ENCODE measurements around the gene COA4.
A peak's percentile ranks its signal among the peaks of the same experiment; 100 is the strongest.
"Not testable (repeated sequence)": the region's sequence is repeated elsewhere in the genome, so short reads cannot be mapped to it uniquely, and the experiment has no call there.

Gene COA4

GRCh38 chr11:73876424-73877310 is at the start of gene COA4, which contains the start of gene PAAF1:
TSS of gene COA4 (minus strand) at chr11:73876846. CDS start at chr11:73873378, 3,468 bp downstream.
TSS of gene PAAF1 (plus strand) at chr11:73876999. CDS start at chr11:73877022, 23 bp downstream.
- peak; percentile 95 for DNase-seq

DNA sequence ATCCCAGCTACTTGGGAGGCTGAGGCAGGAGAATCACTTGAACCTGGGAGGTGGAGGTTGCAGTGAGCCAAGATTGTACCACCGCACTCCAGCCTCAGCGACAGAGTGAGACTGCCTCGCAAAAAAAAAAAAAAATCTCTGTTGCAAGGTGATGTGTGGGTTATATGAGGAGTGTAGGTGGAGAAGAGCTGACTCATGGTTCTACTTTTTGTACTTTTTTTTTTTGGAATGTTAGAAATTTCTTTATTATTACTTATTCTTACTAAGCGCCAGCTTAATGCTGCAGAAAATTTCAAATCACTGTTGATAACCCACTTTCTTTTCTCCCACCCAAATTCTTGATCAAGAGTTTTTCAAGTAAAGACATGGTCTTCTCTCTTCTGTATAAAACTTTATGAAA is 44.5 kb upstream of the COA4 start:
- DNase-seq: no peak

- no peak for DNase-seq
Observed at GRCh38 chr11:73916435-73916834, 39.8 kb upstream of the COA4 start.

GRCh38 chr11:73914284-73914683 is 37.6 kb upstream of the COA4 start:
- no peak for DNase-seq

GRCh38 chr11:73913472-73913871 is 36.8 kb upstream of the COA4 start:
- no peak for DNase-seq

GRCh38 chr11:73912026-73912425 is 35.4 kb upstream of the COA4 start:
- no peak for DNase-seq

DNA sequence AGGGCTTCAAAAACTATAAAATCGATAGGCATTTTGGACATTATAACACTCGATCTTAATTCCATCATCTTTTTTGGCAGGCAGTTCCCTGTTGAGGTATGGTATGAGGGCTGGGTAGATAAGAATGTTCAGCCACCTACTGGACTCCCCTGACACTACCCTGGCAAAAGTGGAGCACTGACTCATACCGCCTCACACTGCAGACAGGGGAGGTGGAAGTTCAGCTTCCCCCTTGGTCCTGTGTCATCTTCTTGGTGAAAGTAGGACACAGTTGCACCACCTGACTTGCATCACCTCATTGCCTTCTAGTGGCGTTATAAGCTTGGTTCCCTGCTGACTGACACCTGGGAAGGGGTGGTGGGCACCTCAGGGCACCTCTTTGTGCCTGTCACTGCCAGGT is 30.5 kb upstream of the COA4 start:
- peak; percentile 3 for DNase-seq

DNA sequence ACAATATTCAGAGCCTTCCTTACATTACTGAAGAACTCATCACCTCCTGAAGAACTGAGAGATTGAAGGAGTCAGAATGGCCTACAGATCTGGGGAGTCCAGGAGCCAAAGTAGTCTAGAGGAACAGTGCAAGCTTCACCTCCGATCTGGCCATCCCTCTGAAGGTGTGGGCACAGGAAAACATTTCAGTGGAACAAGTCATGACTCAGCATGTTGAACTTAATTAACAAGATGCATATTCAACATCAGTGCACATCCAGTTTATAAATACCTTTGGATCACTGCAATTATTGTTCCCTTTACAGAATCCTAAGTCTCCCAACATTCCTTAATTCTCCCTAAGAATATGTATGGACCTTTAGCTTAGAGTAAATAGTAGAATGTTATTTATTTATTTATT is 25.7 kb upstream of the COA4 start:
- no peak for DNase-seq

GRCh38 chr11:73894725-73895335 is 18.2 kb upstream of the COA4 start:
- DNase-seq: no peak

DNA sequence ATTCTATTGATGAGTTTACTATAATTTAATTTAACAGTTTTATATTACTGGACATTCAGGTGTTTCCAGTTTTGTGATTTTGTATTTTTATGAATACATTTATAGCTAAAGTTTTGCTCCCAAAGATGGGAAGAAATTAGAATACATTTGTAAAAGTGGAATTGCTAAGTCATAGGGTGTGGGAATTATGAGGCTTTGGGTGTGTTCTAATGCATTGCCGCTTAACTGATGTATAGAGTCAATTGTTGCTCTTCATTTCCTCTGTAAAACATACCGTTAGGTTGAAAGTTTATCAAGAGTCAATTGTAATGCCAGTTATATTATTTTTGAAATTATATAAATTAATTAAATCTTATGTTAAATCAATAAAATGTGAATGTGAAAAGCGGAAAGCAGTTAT is 16.4 kb upstream of the COA4 start:
- no peak for DNase-seq

DNA sequence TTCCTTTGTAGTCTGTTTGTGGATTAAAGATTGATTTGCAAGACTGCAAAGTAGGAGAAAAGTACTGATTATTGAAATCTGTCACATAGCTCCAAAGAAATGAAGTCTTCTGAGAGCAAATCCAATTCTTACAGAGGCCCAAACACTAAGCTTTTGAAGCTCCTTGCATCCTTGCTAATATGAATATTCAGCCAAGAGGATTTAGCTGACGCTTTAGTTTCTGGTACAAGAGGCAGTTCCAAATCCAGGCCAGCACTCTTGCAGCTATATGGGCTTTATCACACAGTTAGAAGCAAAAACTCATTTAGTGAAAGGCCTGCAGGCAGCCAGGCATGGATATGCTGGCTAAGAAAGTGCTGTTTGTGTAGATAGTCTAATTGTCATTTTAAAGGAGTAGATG is 12.9 kb upstream of the COA4 start:
- no peak for DNase-seq

- no peak for DNase-seq
Observed at GRCh38 chr11:73889019-73889418, 12.4 kb upstream of the COA4 start.

DNA sequence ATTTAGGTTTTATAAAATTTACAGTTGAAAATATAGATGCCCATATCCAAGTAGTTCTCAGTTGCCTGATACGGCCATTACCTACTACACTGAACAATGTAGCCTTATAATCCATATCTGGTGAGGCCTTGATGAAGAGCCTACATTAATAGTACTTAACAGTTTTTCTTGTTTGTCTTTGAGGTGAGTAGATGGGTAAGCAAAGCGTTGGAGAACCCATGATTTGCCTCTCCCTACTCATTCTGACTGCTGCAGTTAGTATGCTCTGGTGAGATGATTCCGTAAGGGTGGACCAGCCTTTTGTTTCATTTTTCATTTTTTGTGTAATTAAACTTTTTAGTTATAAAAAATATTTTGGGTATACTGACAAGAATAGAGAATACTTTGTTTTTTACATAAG is 11.6 kb upstream of the COA4 start:
- no peak for DNase-seq

DNA sequence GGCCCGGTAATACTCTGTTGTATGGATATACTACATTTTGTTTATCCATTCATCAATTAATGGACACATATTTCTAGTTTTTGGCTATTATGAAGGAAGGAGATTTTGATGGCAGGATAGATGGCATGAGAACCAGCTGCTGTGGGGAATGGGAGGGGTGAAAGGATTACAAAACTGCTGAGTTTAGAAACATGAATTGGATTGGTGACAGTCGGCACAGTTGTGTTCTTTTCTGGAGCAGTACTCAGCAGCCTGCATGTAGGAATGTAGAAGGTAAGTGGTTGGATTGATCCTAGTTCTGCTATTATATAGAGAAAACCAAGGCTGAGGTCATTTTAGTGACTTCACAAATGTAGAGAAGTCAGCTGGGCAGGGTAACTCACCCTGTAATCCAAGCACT is 7.2 kb upstream of the COA4 start:
- DNase-seq: no peak

GRCh38 chr11:73880449-73880848 is 3.8 kb upstream of the COA4 start:
- DNase-seq: not testable (repeated sequence)

DNA sequence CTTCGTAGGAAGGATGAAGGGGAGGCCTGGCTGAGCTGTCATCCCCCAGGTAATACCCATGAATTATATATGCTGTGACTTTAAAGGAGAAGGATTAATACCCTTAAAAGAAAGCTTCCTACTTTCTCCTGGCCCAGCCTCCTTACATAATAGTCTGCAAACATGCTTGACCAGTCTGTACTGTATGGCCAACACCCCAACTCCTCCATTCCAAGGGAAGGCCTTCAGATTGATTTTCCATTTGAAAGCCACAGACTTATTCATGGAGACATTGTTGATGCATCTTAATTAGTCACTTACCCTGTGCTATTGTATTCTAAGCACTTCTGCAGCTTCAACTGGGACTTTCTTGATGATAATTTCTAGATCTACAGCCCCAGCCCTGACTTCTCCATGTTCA is 2.1 kb upstream of the COA4 start:
- no peak for DNase-seq

DNA sequence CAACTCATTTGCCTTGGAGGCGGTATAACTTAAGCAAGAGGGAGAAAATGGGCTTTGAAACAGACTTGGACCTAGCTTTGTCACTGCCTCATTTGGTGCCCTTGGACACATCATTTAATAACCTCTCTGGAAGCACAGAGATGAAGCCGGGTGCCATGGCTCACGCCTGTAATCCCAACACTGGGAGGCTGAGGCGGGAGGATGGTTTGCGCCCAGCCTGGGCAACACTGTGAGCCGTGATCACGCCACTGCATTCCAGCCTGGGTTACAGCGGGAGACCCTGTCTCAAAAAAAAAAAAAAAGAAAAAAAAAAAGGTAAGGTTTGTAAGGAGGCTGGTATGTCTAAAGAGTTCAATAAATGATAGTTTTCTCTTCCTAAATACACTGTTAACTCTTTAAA is 806 bp downstream of the COA4 start:
- DNase-seq: no peak

DNA sequence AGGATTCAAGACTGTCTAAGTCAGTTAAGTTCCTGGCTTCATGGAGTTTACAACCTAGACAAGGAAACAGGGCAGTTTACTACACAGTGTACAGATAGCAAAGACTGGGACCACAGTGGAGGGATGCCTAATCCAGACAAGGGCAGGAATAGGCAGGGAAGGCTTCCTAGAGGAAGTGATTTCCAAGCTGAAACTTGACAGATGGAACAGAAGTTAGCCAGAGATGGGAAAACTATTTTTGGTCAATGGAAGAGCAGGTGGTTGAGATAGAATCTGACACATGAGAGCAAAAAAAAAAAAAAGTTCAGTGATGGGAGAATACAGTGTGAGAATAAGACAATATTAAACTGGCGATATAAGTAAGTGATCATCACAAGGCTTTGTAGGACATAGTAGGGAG is 1.3 kb downstream of the COA4 start:
- no peak for DNase-seq

DNA sequence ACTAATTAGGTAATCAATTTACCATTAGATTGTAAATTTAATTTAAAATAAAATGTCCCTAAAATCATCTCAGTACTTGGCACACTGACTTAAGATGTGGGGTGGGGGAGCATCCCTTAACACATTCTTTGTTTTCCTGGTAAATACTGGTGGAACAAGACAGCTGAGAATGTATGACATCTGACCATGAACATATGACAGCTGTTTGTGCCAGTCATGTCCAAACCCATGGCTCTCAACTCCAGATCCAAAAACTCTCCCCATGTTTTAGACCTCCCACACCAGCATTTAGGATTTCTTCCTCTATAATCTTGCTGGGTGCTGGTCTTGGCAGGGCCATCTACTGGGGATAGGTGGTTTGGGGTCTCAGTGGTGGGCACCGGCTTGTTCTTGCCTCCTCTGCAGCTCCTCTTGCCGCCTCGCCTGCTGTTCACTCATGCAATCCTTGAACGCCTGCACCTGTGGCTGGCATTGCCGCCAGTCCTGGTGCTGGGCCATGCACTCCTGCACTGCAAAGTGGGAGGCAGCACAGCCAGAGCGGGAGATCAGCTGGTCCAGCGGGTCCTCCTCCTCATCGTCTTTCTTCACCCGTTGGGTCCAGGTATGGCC is 3.8 kb downstream of the COA4 start:
- DNase-seq: no peak

GRCh38 chr11:73870261-73870660 is 6.4 kb downstream of the COA4 start:
- no peak for DNase-seq

DNA sequence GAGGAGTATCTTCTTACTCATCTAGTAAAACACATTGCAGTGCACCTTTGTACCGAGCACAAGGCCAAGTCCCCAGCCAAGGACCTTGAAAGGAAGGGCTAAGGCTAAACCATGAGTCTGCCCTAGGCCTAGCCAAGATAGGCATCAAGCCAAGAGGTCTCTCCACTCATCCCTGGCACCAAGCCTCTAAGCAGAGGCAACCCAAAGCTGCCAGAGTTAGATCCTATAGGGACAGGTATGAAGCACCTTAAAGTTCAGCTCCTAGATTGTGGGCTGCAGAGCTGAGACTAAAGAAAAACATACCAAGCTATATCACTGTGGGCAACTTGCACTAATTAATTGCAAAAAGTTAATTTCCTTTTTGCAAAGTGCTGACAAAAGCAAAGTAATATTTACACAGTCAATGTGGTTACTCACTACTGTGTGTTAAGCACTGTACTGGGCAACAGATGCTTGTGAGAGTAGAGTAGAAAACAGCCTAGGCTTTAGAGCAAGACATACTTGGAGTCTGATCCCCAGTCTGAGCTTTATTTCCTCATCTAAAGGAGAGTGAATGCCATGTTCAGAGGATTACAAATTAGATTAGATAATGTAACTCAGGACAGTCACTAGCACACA is 7.2 kb downstream of the COA4 start:
- DNase-seq: no peak

DNA sequence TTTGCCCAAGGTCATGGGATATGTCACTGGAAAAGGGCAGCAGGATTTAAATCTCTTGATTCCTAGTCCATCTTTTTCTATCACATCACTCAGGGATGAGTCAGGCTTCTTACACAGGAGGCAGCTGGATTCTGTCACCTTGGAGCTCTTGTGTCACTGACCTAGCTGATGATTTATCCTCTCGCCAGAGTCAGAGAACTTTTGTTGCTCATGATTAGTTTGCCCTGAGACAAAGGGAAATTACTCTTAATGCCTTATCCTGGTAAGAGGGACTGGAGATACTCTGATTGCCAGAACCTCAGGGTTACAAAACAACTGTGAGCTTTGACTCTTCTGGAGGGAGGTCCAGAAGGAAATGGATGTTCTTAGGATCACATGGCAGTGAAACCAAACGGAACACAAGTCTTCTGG is 10.1 kb downstream of the COA4 start:
- DNase-seq: no peak

GRCh38 chr11:73866095-73866579 is 10.5 kb downstream of the COA4 start:
- no peak for DNase-seq

Measured in CD4-positive, alpha-beta T cell treated with Interleukin-10 for 1 hour (primary cell).